Trophoblast cell (in vitro differentiated cells and primary cell): Measurements from ENCODE around the gene GABBR1.

Source experiments
- DNase-seq, 2 donors: peaks; one replicate each; pipeline ENCODE4 v3.0.0-alpha.2; 2016
- H2AFZ ChIP-seq: 2 replicates; pipeline ENCODE4 v1.6.1; 2013; ENCODE audit warnings: low read length, moderate library complexity, mild to moderate bottlenecking; ENCODE audit not compliant: insufficient read depth, poor library complexity
- H2AK5ac ChIP-seq: 2 replicates; pipeline ENCODE4 v1.6.1; 2013; ENCODE audit warnings: mild to moderate bottlenecking, low read length
- H2BK120ac ChIP-seq: 2 replicates; pipeline ENCODE4 v1.6.1; 2013; ENCODE audit warnings: low read length, mild to moderate bottlenecking, moderate library complexity; ENCODE audit not compliant: insufficient read depth, poor library complexity
- H2BK12ac ChIP-seq: 2 replicates; pipeline ENCODE4 v1.6.1; 2013; ENCODE audit warnings: mild to moderate bottlenecking, low read length, moderate library complexity
- H2BK5ac ChIP-seq: 2 replicates; pipeline ENCODE4 v1.6.1; 2013; ENCODE audit warnings: low read length, low read depth, moderate library complexity, mild to moderate bottlenecking; ENCODE audit not compliant: poor library complexity
- H3K14ac ChIP-seq: 2 replicates; pipeline ENCODE4 v1.6.1; 2013; ENCODE audit warnings: mild to moderate bottlenecking, low read length
- H3K18ac ChIP-seq: 2 replicates; pipeline ENCODE4 v1.6.1; 2013; ENCODE audit warnings: mild to moderate bottlenecking, low read length
- H3K23ac ChIP-seq: 2 replicates; pipeline ENCODE4 v1.6.1; 2013; ENCODE audit warnings: low read length
- H3K27ac ChIP-seq: 2 replicates; pipeline ENCODE4 v1.5.1; 2013; ENCODE audit warnings: low read depth, mild to moderate bottlenecking, inconsistent platforms, low read length, moderate library complexity
- H3K27me3 ChIP-seq: 2 replicates; pipeline ENCODE4 v1.6.1; 2013; ENCODE audit warnings: inconsistent platforms, mild to moderate bottlenecking, low read length, moderate library complexity; ENCODE audit not compliant: insufficient read depth
- H3K36me3 ChIP-seq, 2 experiments: 1 replicate in 1 of 2; 2 replicates in 1 of 2; pipeline ENCODE4 v1.6.1; 2013; ENCODE audit warnings: low read length in 2 of 2, mild to moderate bottlenecking in 2 of 2, moderate library complexity in 1 of 2; ENCODE audit not compliant: insufficient read depth in 2 of 2, control insufficient read depth in 1 of 2
- H3K4ac ChIP-seq: 2 replicates; pipeline ENCODE4 v1.6.1; 2013; ENCODE audit warnings: low read depth, mild to moderate bottlenecking, low read length, moderate library complexity
- H3K4me1 ChIP-seq, 2 experiments: 1 replicate in 1 of 2; 2 replicates in 1 of 2; pipeline ENCODE4 v1.6.1; 2013; ENCODE audit warnings: low read length in 2 of 2, mild to moderate bottlenecking in 2 of 2, moderate library complexity in 1 of 2; ENCODE audit not compliant: insufficient read depth in 2 of 2, control insufficient read depth in 1 of 2
- H3K4me2 ChIP-seq: 2 replicates; pipeline ENCODE4 v1.6.1; 2013; ENCODE audit warnings: inconsistent platforms, mild to moderate bottlenecking, low read length, moderate library complexity
- H3K4me3 ChIP-seq: 2 replicates; pipeline ENCODE4 v1.5.1; 2013; ENCODE audit warnings: mild to moderate bottlenecking, low read depth, low read length, inconsistent platforms
- H3K79me1 ChIP-seq: one replicate; pipeline ENCODE4 v1.6.1; 2013; ENCODE audit warnings: low read length
- H3K79me2 ChIP-seq: 2 replicates; pipeline ENCODE4 v1.6.1; 2013; ENCODE audit warnings: low read length, mild to moderate bottlenecking; ENCODE audit not compliant: control insufficient read depth, insufficient read depth, poor library complexity
- H3K9ac ChIP-seq: 2 replicates; pipeline ENCODE4 v1.6.1; 2013; ENCODE audit warnings: mild to moderate bottlenecking, low read length
- H3K9me3 ChIP-seq: 2 replicates; pipeline ENCODE4 v1.6.1; 2013; ENCODE audit warnings: low read depth, mild to moderate bottlenecking, control low read depth, inconsistent platforms, low read length; ENCODE audit not compliant: insufficient read depth
- H4K12ac ChIP-seq: 2 replicates; pipeline ENCODE4 v1.6.1; 2013; ENCODE audit warnings: low read depth, mild to moderate bottlenecking, low read length, moderate library complexity
- H4K8ac ChIP-seq: 2 replicates; pipeline ENCODE4 v1.6.1; 2013; ENCODE audit warnings: low read depth, mild to moderate bottlenecking, low read length, moderate library complexity
- H4K91ac ChIP-seq: one replicate; pipeline ENCODE4 v1.6.1; 2013; ENCODE audit warnings: low read depth, mild to moderate bottlenecking, low read length, moderate library complexity
- WGBS: extraction: QIAGEN DNeasy Blood & Tissue Kit; methylation state at CpG from one replicate; pipeline ENCODE4 v1.1.7; 2013; ENCODE audit warnings: missing lambda C conversion rate; ENCODE audit not compliant: insufficient read length, insufficient coverage; ENCODE audit errors: extremely low coverage; 5-methylcytosine and 5-hydroxymethylcytosine counted together

Gene GABBR1

DNA sequence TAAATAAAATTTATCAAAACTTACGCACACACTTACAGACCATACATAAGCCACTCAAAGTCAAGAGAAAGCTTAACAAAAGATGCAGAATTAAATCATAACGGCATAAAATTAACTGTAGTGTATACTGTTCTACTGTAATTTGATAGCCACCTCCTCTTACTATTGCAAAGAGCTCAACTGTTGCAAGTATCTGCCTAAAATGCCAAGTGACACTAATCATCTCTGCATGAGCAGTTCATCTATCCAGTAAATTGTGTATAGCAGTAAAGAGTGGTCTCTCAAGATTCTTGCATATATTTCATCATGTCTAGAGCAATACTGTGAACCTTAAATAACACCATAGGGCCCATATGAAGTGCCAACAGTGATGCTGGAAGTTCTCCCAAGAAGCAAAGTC is 35.8 kb downstream of the GABBR1 start:
- Histone ChIP-seq H2BK12ac (no peak overlapping the region), H2AK5ac (no peak overlapping the region), H3K23ac (no peak overlapping the region), H4K8ac (no peak overlapping the region), H3K79me1 (no peaks in the 10 kb centered on the region), H3K79me2 (no peaks in the 10 kb centered on the region), H3K18ac (no peak overlapping the region), H4K91ac (no peak overlapping the region), H3K4me3 (no peak overlapping the region), H4K12ac (no peak overlapping the region), H3K9ac (no peak overlapping the region), H3K27ac (no peak overlapping the region), H3K36me3 (peaks cover 0 to 5% of the 10 kb centered on the region in 2 experiments), H3K9me3 (no peaks in the 10 kb centered on the region), H3K14ac (no peak overlapping the region), H3K4me1 (no peaks in the 10 kb centered on the region), H3K27me3 (no peaks in the 10 kb centered on the region), H3K4ac (no peak overlapping the region), H2BK120ac (no peak overlapping the region), H2AFZ (no peak overlapping the region), H3K4me2 (no peak overlapping the region), H2BK5ac (no peak overlapping the region)
- no peak for DNase-seq
- WGBS: no CpG with 5 or more reads among the region's 2 CpGs

- Histone ChIP-seq H3K4ac (no peak overlapping the region), H3K4me2 (no peak overlapping the region)
- 100% methylated on average over 2 of the region's 6 CpGs for WGBS
Observed at GRCh38 chr6:29596381-29596900, 36.5 kb downstream of the GABBR1 start.

GRCh38 chr6:29593199-29593855 is 39.7 kb downstream of the GABBR1 start:
- Histone ChIP-seq H4K12ac (no peak overlapping the region), H3K4me1 (no peaks in the 10 kb centered on the region), H2BK120ac (no peak overlapping the region), H2BK12ac (no peak overlapping the region), H3K27ac (no peak overlapping the region), H3K18ac (no peak overlapping the region), H3K9me3 (no peaks in the 10 kb centered on the region), H3K14ac (no peak overlapping the region), H2AFZ (no peak overlapping the region), H3K4ac (no peak overlapping the region), H3K79me1 (no peaks in the 10 kb centered on the region), H4K91ac (no peak overlapping the region), H2AK5ac (no peak overlapping the region), H3K27me3 (no peaks in the 10 kb centered on the region), H3K4me3 (no peak overlapping the region), H3K79me2 (no peaks in the 10 kb centered on the region), H2BK5ac (no peak overlapping the region), H4K8ac (no peak overlapping the region), H3K9ac (no peak overlapping the region), H3K36me3 (no peaks in the 10 kb centered on the region), H3K23ac (no peak overlapping the region), H3K4me2 (no peak overlapping the region)
- DNase-seq: no peak
- WGBS: no CpG with 5 or more reads among the region's 4 CpGs

More at GRCh38 chr6:29596381-29596900, 36.5 kb downstream of the GABBR1 start:
- no peak overlapping the region for H3K18ac ChIP-seq
- H2BK5ac ChIP-seq: no peak overlapping the region
- no peaks in the 10 kb centered on the region for H3K79me1 ChIP-seq
- H4K91ac ChIP-seq: no peak overlapping the region
- H3K9me3 ChIP-seq: no peaks in the 10 kb centered on the region
- no peak overlapping the region for H2BK12ac ChIP-seq
- no peak overlapping the region for H2AFZ ChIP-seq
- H3K23ac ChIP-seq: no peak overlapping the region
- peaks cover 0 to 3% of the 10 kb centered on the region in 2 experiments for H3K36me3 ChIP-seq
- no peaks in the 10 kb centered on the region for H3K79me2 ChIP-seq
- no peak overlapping the region for H4K8ac ChIP-seq
- no peak overlapping the region for H4K12ac ChIP-seq
- H3K9ac ChIP-seq: no peak overlapping the region
- H2AK5ac ChIP-seq: no peak overlapping the region
- H3K14ac ChIP-seq: no peak overlapping the region
- no peaks in the 10 kb centered on the region for H3K4me1 ChIP-seq
- no peak overlapping the region for H2BK120ac ChIP-seq
- no peak overlapping the region for H3K27ac ChIP-seq
- no peak for DNase-seq
- no peaks in the 10 kb centered on the region for H3K27me3 ChIP-seq
- H3K4me3 ChIP-seq: no peak overlapping the region

DNA sequence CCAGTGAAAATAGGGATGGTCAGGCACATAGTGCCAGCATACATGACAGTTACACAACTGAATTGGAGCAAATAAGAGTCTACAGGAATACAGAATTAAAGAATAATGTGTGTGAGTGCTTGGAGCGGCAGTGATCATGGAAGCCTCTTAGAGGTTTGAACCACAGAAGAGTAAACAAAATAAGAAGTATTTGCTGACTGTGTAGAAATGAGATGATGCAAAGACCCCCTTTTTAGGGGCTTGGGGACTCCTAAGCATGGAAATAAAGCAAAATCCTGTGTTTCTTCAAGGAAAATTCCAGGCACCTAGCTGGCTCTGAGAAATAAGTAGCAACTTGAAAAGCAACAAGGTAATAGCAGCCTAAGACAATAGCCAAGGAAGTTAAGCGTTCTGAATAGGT is 41.3 kb downstream of the GABBR1 start:
- Histone ChIP-seq H4K8ac (no peak overlapping the region), H3K27me3 (no peaks in the 10 kb centered on the region), H3K14ac (no peak overlapping the region), H3K18ac (no peak overlapping the region), H2AFZ (no peak overlapping the region), H3K36me3 (no peaks in the 10 kb centered on the region), H4K91ac (no peak overlapping the region), H2BK5ac (no peak overlapping the region), H3K79me1 (no peaks in the 10 kb centered on the region), H3K4me3 (no peak overlapping the region), H3K4me2 (no peak overlapping the region), H2AK5ac (no peak overlapping the region), H2BK12ac (no peak overlapping the region), H3K4me1 (no peaks in the 10 kb centered on the region), H3K23ac (no peak overlapping the region), H3K9me3 (no peaks in the 10 kb centered on the region), H3K9ac (no peak overlapping the region), H3K27ac (no peak overlapping the region), H3K79me2 (no peaks in the 10 kb centered on the region), H4K12ac (no peak overlapping the region), H3K4ac (no peak overlapping the region), H2BK120ac (no peak overlapping the region)
- no CpG with 5 or more reads among the region's 2 CpGs for WGBS
- no peak for DNase-seq
